ES-I3 (cell line): ENCODE data around the gene ERMP1.

Source experiments
- H3K36me3 ChIP-seq: 2 replicates; pipeline ENCODE4 v1.6.1; 2013; ENCODE audit warnings: mild to moderate bottlenecking, low read length, control low read depth, moderate library complexity; ENCODE audit not compliant: insufficient read depth
- H3K4me1 ChIP-seq: 2 replicates; pipeline ENCODE4 v1.6.1; 2013; ENCODE audit warnings: mild to moderate bottlenecking, control low read depth, low read length; ENCODE audit not compliant: insufficient read depth
- H3K9ac ChIP-seq: 2 replicates; pipeline ENCODE4 v1.6.1; 2013; ENCODE audit warnings: low read depth, mild to moderate bottlenecking, low read length, moderate library complexity
- H3K9me3 ChIP-seq: 2 replicates; pipeline ENCODE4 v1.6.1; 2013; ENCODE audit warnings: mild to moderate bottlenecking, low read length, moderate library complexity; ENCODE audit not compliant: control insufficient read depth, insufficient read depth

Gene ERMP1

DNA sequence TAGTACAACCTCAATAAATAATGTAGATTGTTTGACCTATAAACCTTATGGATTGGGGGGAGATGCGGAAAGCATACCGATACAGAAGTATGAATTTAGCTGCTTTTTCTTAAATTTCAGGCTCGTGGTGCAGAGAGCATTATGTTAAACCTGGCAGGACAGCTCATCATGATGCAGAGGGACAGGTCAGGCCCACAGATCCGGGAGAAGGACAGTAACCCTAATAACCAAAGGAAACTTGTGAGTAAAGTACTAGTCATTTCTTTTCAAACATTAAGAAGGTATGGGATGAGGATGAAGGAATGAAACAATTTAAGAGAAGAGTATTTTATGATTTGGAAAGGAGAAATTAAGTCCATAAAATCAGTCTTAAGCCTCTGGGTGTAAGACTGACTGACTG lies 70.5 kb downstream of the ERMP1 start:
- Histone ChIP-seq H3K9ac (no peak overlapping the region), H3K9me3 (no peaks in the 10 kb centered on the region), H3K36me3 (peaks cover 23% of the 10 kb centered on the region), H3K4me1 (no peaks in the 10 kb centered on the region; the same call in 1 of the 2 replicates)

DNA sequence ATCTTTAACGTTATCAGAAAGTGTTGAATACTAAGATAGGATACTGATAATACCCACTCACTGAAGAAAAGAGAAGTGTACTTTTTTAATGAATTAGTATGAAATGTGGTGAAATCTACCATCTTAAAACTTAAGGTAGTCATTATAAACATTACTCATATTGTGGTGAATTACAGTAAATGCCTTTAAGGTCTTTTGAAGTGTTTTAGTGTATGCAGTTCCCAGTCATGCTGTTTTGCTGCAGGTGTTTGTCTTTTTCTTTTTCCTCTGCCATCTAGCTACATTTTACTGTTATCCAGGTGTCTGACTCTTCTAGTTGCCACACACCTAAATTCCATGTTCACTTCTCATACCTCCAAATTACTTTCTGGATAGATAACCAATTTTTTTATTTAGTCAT lies 72.6 kb downstream of the ERMP1 start:
- H3K9ac ChIP-seq = no peak overlapping the region
- H3K4me1 ChIP-seq = no peaks in the 10 kb centered on the region; the same call in 1 of the 2 replicates
- no peaks in the 10 kb centered on the region for H3K9me3 ChIP-seq
- H3K36me3 ChIP-seq = peaks cover 22% of the 10 kb centered on the region

DNA sequence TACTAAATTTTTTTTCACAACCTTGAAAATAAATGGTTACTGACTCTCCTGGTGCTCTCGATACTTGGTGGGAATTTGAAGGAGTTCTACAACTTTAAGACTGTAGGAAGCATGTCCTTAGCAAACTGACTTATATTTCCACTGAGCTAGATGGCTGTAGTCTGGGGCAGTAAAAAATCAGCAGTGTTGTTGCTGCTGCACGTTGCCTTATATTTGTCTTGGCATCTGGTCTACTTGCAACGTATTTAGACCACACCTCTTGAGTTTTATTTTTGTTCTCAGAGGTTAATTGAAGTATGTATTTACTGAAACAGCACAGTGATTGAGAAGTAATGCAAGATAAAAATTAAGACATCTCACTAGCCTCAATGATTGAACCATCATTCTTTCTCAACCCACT lies 76.3 kb downstream of the ERMP1 start:
- Histone ChIP-seq H3K4me1 (no peaks in the 10 kb centered on the region; the same call in 1 of the 2 replicates), H3K36me3 (peaks cover 4% of the 10 kb centered on the region), H3K9me3 (no peaks in the 10 kb centered on the region), H3K9ac (no peak overlapping the region)

DNA sequence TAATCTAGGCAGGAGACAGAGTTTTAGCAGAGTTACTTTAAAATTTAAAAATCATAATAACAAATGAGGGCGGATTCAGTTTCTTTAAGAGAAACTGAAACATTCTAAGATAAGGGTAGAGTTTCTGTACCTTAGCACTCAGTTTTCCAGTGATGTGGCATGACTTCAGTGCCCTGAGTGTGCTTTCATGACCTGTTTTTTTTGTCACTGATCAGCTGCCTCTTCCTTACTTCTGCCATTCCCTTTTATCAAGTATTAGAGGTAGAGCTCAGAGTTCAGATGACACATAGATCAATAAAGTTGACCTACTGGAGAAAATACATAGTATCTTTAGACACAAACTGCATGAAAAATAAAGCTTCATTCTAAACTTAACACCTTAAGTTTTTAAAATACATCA lies 82.3 kb downstream of the ERMP1 start:
- Histone ChIP-seq H3K9me3 (no peaks in the 10 kb centered on the region), H3K4me1 (no peaks in the 10 kb centered on the region), H3K9ac (no peak overlapping the region), H3K36me3 (peaks cover 11% of the 10 kb centered on the region)

DNA sequence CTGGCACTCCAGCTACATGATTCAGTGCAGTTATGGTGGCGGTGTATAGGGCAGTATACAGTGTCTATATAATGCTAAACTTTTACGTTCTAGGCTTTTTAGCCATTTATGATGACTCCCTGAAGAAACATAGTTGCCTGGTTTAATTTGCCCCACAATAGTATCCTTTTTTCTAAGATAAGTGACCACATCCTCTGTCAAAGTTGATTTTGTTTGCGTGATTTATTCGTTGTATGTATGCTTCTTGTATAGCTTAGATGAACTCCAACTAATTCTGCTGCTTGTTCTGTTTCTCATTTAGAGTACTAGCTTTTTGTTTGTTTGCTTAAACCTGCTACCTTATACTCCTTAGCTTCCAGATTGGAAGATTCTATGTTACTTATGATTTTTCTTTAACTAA lies 83.6 kb downstream of the ERMP1 start:
- Histone ChIP-seq H3K9ac (no peak overlapping the region), H3K36me3 (peaks cover 11% of the 10 kb centered on the region), H3K9me3 (no peaks in the 10 kb centered on the region), H3K4me1 (no peaks in the 10 kb centered on the region)

DNA sequence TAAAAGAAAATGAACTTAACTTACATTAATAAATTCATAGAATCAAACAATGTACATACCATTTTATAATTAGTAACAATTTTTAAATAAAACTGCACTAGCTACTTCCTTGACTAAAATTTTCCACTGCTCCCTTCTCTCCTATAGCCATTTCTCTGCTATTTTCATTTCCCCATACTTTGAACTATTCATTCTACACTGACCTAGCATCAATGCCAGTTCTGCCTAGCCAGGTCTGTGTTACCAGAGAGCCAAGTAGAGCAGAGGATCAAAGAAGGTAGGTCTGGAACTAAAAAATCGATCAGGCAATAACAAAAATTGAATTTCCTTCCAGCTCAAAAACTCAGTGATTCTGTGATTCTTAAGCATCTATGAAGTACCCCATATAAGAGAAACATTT lies 84.5 kb downstream of the ERMP1 start:
- Histone ChIP-seq H3K36me3 (peaks cover 16% of the 10 kb centered on the region), H3K9ac (no peak overlapping the region), H3K4me1 (no peaks in the 10 kb centered on the region), H3K9me3 (no peaks in the 10 kb centered on the region)

DNA sequence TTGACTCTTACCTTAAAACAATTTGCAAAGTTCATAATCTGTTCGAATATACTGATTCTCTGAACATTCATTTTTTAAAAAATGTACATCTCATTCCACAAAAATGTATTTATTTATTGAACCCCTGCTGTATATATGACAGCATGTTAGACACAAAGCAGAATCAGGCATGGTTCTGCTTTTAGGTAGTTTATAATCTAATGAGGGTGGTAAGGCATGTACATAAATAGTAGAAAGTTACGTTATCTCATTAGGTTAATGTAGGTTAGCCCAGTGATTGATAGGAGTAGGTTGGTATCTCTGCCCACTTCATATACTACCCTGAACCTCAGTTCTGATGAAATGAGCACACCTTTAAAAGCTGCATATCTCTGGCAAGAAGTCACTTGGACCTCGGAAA lies 89.8 kb downstream of the ERMP1 start:
- peaks cover 13% of the 10 kb centered on the region for H3K36me3 ChIP-seq

DNA sequence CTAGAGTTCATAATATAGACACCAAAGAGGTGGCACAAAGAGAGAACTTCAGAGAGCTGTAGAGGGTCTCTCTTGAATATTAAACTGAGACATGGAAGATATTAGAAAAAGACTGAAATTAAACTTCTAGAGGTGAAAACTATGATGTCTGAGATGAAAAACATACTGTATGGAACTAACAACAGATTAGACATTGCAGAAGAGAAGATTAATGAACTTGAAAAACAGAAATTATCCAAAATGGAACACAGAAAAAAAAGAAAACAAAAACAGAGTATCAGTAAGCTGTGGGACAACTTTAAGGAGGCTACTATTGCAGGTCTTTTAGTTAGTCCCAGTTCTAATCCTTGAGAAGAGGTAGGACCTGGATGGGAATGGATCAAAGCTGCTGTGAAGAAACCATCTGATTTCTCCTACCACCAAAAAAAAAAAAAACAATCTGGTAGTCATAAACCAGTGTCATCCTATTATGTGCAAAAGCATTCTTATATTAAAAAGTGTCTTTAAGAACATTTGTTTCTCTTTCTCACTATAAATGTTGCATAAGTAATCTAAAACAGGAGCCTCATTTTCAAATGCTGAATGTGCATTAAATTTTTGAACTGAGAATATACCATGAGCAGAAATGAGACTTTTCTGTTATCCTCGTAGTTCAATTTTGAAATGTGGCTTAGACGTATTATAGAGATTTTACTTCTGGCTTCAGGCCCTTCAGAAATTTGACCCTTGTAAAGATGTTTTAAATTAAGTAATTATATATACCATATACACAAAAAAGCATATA lies 96.2 kb downstream of the ERMP1 start:
- Histone ChIP-seq H3K36me3 (peaks cover 2% of the 10 kb centered on the region; the same call in 1 of the 2 replicates), H3K9me3 (no peaks in the 10 kb centered on the region), H3K9ac (no peak overlapping the region), H3K4me1 (no peaks in the 10 kb centered on the region)

More for the DNA sequence above, 89.8 kb downstream of the ERMP1 start:
- H3K4me1 ChIP-seq = no peaks in the 10 kb centered on the region
- no peak overlapping the region for H3K9ac ChIP-seq
- H3K9me3 ChIP-seq = no peaks in the 10 kb centered on the region

DNA sequence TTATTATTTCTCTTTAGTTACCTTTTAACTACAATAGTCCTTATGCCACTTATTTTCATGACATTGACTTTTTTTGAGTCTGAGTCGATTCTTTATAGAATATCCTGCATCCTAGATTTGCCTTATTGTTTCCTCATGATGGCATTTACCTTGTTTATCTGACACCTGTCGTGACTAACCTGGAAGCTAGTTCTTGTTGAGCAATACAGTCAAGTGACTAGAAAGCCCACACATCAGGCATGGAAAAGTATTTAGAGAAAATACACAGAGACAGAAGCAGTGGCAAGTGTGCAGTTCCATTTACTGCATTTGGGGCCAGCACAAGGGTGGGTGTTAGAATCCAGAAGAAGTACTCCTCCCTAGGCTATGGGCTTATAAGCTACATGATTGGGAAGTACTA lies 97.8 kb downstream of the ERMP1 start:
- H3K36me3 ChIP-seq = no peaks in the 10 kb centered on the region
- no peaks in the 10 kb centered on the region for H3K9me3 ChIP-seq
- no peaks in the 10 kb centered on the region for H3K4me1 ChIP-seq
- H3K9ac ChIP-seq = no peak overlapping the region
